Measurements from ENCODE around the gene AMPH.
"Not testable (repeated sequence)": the region's sequence is repeated elsewhere in the genome, so short reads cannot be mapped to it uniquely, and the experiment has no call there.

The AMPH gene

DNA sequence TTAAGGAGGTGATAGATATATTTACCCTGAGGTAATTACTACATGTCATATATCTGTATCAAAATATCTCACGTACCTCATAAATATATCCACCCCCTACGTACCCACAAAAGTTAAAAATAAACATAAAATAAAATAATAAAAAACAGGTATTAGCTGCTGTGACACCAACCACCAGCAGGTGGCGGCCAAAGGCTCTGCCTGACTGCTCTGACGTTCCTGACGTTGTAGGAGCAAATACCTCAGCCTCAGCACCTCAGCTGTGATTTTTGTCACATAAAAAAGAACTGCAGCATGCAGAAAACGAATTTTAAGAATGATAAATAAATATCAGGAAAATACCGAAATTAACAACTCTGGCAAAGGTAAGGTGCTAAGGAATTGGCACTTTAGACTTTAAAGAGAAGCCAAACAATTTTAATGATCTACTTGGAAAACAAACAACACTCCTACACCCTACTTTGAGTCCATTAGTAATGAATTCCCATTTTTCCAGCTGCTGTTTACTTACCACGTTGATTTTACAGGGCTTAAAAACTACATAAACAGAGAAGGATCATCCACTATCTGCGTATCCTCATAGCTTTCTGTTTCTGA is 232.3 kb downstream of the AMPH start:
- DNase-seq (ENCODE audit: low read depth in 2 of 2, low spot score in 1 of 2): peak; percentile 9 to 28

DNA sequence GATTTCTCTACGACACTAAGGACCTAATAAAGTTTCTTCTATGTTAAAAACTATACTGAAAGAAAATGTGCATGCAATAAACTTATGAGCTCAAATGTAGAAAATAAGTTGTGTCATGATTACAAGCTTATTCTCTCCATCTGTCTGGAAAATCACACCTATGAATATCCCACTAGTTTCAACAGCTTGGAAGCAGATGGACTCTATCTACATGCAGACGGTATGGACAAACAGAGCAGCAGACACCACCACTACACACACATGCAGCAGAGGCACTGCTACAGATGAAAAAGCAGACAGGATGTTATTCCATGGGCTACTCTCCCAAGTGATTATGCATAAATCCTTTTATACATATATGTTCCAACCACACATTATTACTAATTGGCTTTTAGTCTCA is 234.3 kb downstream of the AMPH start:
- no peak for DNase-seq (ENCODE audit: low read depth in 2 of 2, low spot score in 1 of 2)

- DNase-seq (ENCODE audit: low read depth in 2 of 2, low spot score in 1 of 2): not testable (repeated sequence)
Measured at GRCh38 chr7:38395921-38396552, 235.1 kb downstream of the AMPH start.

DNA sequence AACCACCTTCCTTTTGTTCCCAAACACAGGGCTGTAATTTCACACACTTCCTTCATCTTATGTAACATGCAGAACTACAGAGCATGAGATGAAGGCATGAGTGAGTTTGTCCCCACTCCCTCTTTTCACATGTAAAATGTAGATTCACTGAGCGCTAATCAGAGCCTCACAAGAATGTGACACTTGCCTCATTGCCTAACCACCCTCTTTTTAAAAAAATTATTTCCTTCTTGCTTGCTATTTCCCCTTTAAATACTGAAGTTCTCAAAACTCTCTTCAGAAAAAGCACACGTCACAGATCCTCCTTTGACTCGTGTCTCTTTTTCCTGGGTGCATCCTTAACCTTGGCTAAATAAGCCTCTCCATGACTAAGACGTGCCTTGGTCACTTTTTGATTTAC is 236.5 kb downstream of the AMPH start:
- no peak for DNase-seq (ENCODE audit: low read depth in 2 of 2, low spot score in 1 of 2)

GRCh38 chr7:38393874-38394273 is 237.3 kb downstream of the AMPH start:
- DNase-seq (ENCODE audit: low read depth in 2 of 2, low spot score in 1 of 2): no peak

- no peak for DNase-seq (ENCODE audit: low read depth in 2 of 2, low spot score in 1 of 2)
Measured at GRCh38 chr7:38391751-38392150, 239.4 kb downstream of the AMPH start.

- DNase-seq (ENCODE audit: low read depth in 2 of 2, low spot score in 1 of 2): no peak
Measured at GRCh38 chr7:38385682-38386081, 245.5 kb downstream of the AMPH start.

DNA sequence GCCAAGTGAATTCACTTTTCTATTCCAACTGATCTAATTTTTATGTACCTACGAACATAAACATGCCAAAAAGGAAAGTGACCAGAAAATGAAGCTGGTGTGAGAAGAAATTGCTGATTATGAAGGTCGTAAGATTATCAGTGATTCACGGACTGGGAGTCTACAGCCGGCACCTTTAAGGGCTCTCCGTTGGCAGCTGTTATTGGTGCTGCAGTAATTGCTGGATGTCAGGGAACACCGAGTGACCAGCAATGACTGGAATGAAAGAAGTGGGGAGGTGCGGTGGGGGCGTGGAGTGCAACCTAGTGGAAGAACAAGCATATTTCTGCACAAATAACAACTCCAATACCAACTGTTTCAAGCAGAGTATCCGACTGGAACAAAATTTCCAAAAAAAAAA is 247.9 kb downstream of the AMPH start:
- DNase-seq (ENCODE audit: low read depth in 2 of 2, low spot score in 1 of 2): no peak

DNA sequence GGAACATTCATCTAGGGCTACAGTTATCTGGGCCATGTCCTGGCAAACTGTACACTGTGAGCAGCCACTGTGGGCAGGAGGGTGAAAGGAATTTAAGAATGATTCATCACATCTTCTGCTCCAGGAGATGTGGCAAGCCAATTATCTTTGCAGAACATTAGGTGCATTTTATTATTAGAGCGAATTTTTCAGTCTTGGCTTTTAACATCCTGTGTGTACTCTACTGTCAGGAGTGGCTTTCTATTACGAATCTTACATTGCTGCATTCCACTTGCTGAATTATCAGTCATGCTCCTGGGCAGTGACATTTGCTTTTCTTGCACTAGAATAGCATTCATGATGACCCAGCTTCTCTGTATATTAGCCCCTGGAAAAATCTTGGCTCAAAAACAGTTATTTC is 248.5 kb downstream of the AMPH start:
- DNase-seq (ENCODE audit: low read depth in 2 of 2, low spot score in 1 of 2): no peak

GRCh38 chr7:38375453-38375852 is 255.7 kb downstream of the AMPH start:
- no peak for DNase-seq (ENCODE audit: low read depth in 2 of 2, low spot score in 1 of 2)

DNA sequence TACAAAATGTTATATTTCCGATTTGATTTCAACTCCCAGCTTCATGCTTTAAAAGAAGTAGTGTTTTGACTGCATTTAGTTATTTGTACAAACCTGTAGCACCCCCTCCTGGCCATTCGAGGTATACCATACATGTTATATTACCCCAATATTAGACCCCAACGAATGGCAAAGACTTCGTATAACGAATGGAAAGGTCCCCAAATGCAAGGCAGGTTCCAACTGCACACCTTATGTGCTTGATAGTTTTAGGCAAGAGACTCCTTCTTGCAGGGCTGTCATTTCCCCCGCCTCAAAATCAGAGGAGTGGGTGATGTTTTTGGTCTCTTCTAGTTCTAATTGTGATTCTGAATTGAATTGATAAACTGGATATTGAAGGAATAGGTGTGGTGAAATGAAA is 256.7 kb downstream of the AMPH start:
- peak in 1 of 2 donors; percentile 56 for DNase-seq (ENCODE audit: low read depth in 2 of 2, low spot score in 1 of 2)

GRCh38 chr7:38373155-38373554 is 258.0 kb downstream of the AMPH start:
- DNase-seq (ENCODE audit: low read depth in 2 of 2, low spot score in 1 of 2): no peak

GRCh38 chr7:38372290-38372689 is 258.9 kb downstream of the AMPH start:
- no peak for DNase-seq (ENCODE audit: low read depth in 2 of 2, low spot score in 1 of 2)

- DNase-seq (ENCODE audit: low read depth in 2 of 2, low spot score in 1 of 2): peak; percentile 63 to 72
Measured at GRCh38 chr7:38369816-38370493, 261.2 kb downstream of the AMPH start.

GRCh38 chr7:38368191-38368605 is 263.0 kb downstream of the AMPH start:
- peak; percentile 37 to 60 for DNase-seq (ENCODE audit: low read depth in 2 of 2, low spot score in 1 of 2)

GRCh38 chr7:38367301-38367890 is 263.8 kb downstream of the AMPH start:
- no peak for DNase-seq (ENCODE audit: low read depth in 2 of 2, low spot score in 1 of 2)

DNA sequence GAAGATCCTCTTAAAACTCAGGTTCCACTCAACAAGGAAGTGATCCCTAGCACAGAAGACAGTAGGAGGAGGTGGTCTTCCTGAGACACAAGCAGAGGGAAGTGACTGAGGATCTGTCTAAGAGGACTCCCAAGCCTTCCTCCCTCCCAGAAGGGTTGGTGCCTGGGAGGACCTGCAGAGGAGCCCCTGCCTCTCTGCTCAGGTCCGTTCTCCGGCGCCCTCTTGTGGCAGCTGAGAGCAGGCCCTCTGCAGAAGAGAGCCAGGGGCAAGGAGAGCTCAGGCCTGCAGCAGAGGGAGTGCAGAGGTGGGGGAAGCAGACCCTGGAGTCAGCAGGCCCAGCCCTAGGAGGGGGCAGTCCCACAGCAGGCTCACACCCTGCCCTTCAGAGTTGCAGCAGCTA is 267.8 kb downstream of the AMPH start:
- peak; percentile 41 to 46 for DNase-seq (ENCODE audit: low read depth in 2 of 2, low spot score in 1 of 2)

GRCh38 chr7:38362611-38363237 is 268.4 kb downstream of the AMPH start:
- DNase-seq (ENCODE audit: low read depth in 2 of 2, low spot score in 1 of 2): not testable (repeated sequence)

- no peak for DNase-seq (ENCODE audit: low read depth in 2 of 2, low spot score in 1 of 2)
Measured at GRCh38 chr7:38360776-38361175, 270.4 kb downstream of the AMPH start.

DNA sequence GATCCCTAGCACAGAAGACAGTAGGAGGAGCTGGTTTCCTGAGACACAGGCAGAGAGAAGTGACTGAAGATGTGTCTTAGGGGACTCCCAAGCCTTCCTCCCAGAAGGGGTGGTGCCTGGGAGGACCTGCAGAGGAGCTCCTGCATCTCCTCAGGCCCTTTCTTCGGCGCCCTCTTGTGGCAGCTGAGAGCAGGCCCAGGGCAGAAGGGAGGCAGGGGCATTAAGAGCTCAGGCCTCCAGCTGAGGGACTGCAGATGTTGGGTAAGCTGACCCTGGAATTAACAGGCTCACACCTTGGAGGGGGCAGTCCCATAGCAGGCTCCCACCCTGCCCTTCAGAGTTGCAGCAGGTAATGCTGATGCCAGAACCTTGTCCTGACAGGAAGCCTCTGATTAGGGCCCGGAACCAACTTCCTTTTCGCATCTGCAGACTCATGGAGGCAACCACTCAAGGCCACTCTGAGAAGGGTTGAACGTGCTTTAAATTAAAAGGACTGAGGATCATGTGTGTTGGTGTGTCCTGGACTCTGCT is 272.0 kb downstream of the AMPH start:
- peak; percentile 54 to 59 for DNase-seq (ENCODE audit: low read depth in 2 of 2, low spot score in 1 of 2)

DNA sequence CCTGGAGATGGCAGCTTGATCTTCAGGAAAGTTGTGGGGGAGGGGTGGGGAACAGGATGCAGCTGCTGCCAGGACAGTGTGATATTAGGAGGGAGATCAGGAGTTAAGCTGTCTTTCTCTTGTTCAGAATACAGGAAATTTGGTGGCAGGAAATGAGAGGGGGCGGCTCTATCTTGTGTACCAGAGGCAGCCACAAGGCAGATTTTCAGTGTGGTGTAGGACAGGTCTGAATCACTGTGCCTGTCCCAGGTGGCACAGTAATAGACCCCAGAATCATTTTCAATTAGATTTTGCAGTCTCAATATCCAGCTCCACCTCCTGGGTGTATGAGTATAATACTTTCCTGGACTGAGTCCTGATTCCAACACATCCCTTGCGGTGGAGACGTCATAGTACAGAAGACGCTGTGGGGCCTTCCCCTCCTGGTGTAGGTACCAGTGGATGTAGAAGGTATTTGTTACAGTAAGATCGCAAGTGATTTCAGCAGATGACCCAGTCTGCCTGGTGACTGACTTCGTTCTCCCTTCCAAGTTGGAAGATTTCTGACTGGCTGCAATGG is 272.8 kb downstream of the AMPH start:
- not testable (repeated sequence) for DNase-seq (ENCODE audit: low read depth in 2 of 2, low spot score in 1 of 2)

All from stimulated activated CD8-positive, alpha-beta memory T cell treated with anti-CD3 and anti-CD28 coated beads, Interleukin-4, amount 100 ng/mL, for 4 hours (primary cell).